CD4-positive, CD25-positive, alpha-beta regulatory T cell (primary cell): Measurements from ENCODE around the gene PDE7B. TPM values are rescaled to one million over a fixed set of nuclear protein-coding genes. Genes with fewer than 3 reads are reported as not detected.
"Not testable (repeated sequence)": the region's sequence is repeated elsewhere in the genome, so short reads cannot be mapped to it uniquely, and the experiment has no call there.

ENCODE experiments used
- ATAC-seq, 2 donors: fragments of 150-1000 bp; cut with Tn5 transposase; one replicate each; pipeline ENCODE4 v1.10.0; 2021; ENCODE audit warnings: low read depth in 2 of 2, moderate number of reproducible peaks in 2 of 2, moderate library complexity in 1 of 2
- DNase-seq, 3 donors: peaks; one replicate each; pipeline versions ENCODE4 v3.0.0 to v3.0.0-alpha.2; 2012 to 2022; ENCODE audit warnings: mixed read lengths in 1 of 3
- H3K27ac ChIP-seq: one replicate; pipeline ENCODE4 v1.7.0; 2013; ENCODE audit warnings: mild to moderate bottlenecking, low read length; ENCODE audit not compliant: insufficient read depth, poor library complexity, severe bottlenecking
- H3K27me3 ChIP-seq: one replicate; pipeline ENCODE4 v1.7.0; 2013; ENCODE audit warnings: low read length; ENCODE audit not compliant: control insufficient read depth, insufficient read depth
- H3K36me3 ChIP-seq: one replicate; pipeline ENCODE4 v1.7.0; 2013; ENCODE audit warnings: mild to moderate bottlenecking, low read length, moderate library complexity; ENCODE audit not compliant: control insufficient read depth, insufficient read depth
- H3K4me1 ChIP-seq: 2 replicates; pipeline ENCODE4 v1.7.0; 2013; ENCODE audit warnings: mild to moderate bottlenecking, low read length; ENCODE audit not compliant: insufficient read depth, control insufficient read depth, poor library complexity, severe bottlenecking
- H3K4me3 ChIP-seq: one replicate; pipeline ENCODE4 v1.7.0; 2013; ENCODE audit warnings: low read depth, mild to moderate bottlenecking, low read length, moderate library complexity
- H3K9me3 ChIP-seq, 2 experiments: 1 replicate in 1 of 2; 2 replicates in 1 of 2; pipeline ENCODE4 v1.7.0; 2013; ENCODE audit warnings: low read length in 2 of 2, mild to moderate bottlenecking in 1 of 2, moderate library complexity in 1 of 2; ENCODE audit not compliant: control insufficient read depth in 2 of 2
- H3K27ac Mint-ChIP-seq, 3 donors: one replicate each; pipeline ENCODE4 v1.8.0; 2020 to 2022; ENCODE audit warnings: mild to moderate bottlenecking in 3 of 3, mixed read lengths in 3 of 3, moderate library complexity in 2 of 3
- H3K27me3 Mint-ChIP-seq: one replicate; pipeline ENCODE4 v1.8.0; 2022; ENCODE audit warnings: mild to moderate bottlenecking, mixed read lengths
- H3K36me3 Mint-ChIP-seq: one replicate; pipeline ENCODE4 v1.8.0; 2020; ENCODE audit warnings: mixed read lengths
- H3K4me1 Mint-ChIP-seq, 4 donors: one replicate each; pipeline ENCODE4 v1.8.0; 2020 to 2022; ENCODE audit warnings: mixed read lengths in 4 of 4, mild to moderate bottlenecking in 1 of 4
- H3K4me3 Mint-ChIP-seq, 4 donors: one replicate each; pipeline ENCODE4 v1.8.0; 2020 to 2022; ENCODE audit warnings: mild to moderate bottlenecking in 4 of 4, mixed read lengths in 4 of 4, moderate library complexity in 3 of 4
- H3K9me3 Mint-ChIP-seq, 7 donors: one replicate each; pipeline ENCODE4 v1.8.0; 2020 to 2022; ENCODE audit warnings: mixed read lengths in 7 of 7, mild to moderate bottlenecking in 3 of 7, moderate library complexity in 2 of 7
- polyA plus RNA-seq, 4 donors: library from polyadenylated mRNA; unstranded; fragments of 300-500 nt; fragmentation: Illumina TruSeq; gene quantifications; one replicate each; pipeline ENCODE4 v1.2.3, GENCODE V29; 2021
- total RNA-seq: library from RNA; stranded (reverse); gene quantifications from one replicate; pipeline ENCODE4 v1.2.3, GENCODE V29; 2022

The PDE7B gene
- total and polyA plus RNA-seq, 5 donors from 2014 or later = 0.03 to 0.25 (median 0.07) TPM; not detected in 1

DNA sequence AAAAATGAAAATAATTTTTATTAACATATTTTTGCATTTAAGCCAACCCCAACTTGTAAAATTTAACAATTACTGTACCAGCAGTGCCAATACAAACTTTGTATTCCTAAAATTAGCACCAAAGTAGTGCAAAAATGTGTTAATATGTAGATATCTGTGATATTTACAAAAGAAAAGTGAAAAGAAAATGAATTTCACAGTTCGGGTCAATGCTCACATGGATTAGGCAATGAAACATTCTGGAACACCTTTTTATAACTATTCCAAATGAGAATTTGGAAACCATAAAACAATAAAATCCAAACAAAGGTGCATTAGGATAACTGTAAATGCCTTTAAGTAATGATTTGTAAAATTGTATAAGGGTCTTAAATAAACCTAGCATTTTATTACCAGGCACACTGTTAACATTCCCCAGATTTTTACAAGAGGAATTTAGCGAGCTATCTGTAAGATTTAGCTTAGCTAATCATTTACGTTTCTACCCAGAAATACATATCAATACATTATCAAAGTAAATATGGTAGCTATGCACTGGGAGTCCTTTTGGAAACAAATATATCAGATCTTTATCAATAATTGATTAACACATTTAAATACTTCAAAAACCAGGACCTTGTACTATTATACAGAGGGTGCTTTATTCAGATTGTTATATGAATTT lies 286.4 kb downstream of the PDE7B start:
- H3K9me3 Mint-ChIP-seq = peaks cover 0 to 9% (median 0%) of the 10 kb centered on the region in 7 donors
- H3K36me3 Mint-ChIP-seq = no peaks in the 10 kb centered on the region
- no peak for ATAC-seq
- H3K36me3 ChIP-seq = no peaks in the 10 kb centered on the region
- no peak overlapping the region for H3K27ac ChIP-seq
- H3K4me1 Mint-ChIP-seq = no peaks in the 10 kb centered on the region
- H3K27me3 Mint-ChIP-seq = no peaks in the 10 kb centered on the region
- DNase-seq = no peak
- no peak overlapping the region for H3K4me3 ChIP-seq
- H3K9me3 ChIP-seq = no peaks in the 10 kb centered on the region
- peaks cover 2% of the 10 kb centered on the region for H3K27me3 ChIP-seq
- no peak overlapping the region for H3K27ac Mint-ChIP-seq
- no peak overlapping the region for H3K4me3 Mint-ChIP-seq
- no peaks in the 10 kb centered on the region for H3K4me1 ChIP-seq

DNA sequence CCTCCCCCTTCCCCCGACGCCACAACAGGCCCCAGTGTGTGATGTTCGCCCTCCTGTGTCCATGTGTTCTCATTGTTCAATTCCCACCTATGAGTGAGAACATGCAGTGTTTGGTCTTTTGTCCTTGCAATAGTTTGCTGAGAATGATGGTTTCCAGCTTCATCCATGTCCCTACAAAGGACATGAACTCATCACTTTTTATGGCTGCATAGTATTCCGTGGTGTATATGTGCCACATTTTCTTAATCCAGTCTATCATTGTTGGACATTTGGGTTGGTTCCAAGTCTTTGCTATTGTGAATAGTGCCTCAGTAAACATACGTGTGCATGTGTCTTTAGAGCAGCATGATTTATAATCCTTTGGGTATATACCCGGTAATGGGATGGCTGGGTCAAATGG lies 287.6 kb downstream of the PDE7B start:
- not testable (repeated sequence) for DNase-seq, H3K4me3 ChIP-seq, H3K27ac Mint-ChIP-seq, H3K9me3 ChIP-seq, H3K27me3 ChIP-seq, H3K4me1 ChIP-seq, H3K36me3 Mint-ChIP-seq, H3K9me3 Mint-ChIP-seq, H3K4me1 Mint-ChIP-seq, H3K36me3 ChIP-seq, H3K27ac ChIP-seq, H3K27me3 Mint-ChIP-seq, H3K4me3 Mint-ChIP-seq, ATAC-seq

DNA sequence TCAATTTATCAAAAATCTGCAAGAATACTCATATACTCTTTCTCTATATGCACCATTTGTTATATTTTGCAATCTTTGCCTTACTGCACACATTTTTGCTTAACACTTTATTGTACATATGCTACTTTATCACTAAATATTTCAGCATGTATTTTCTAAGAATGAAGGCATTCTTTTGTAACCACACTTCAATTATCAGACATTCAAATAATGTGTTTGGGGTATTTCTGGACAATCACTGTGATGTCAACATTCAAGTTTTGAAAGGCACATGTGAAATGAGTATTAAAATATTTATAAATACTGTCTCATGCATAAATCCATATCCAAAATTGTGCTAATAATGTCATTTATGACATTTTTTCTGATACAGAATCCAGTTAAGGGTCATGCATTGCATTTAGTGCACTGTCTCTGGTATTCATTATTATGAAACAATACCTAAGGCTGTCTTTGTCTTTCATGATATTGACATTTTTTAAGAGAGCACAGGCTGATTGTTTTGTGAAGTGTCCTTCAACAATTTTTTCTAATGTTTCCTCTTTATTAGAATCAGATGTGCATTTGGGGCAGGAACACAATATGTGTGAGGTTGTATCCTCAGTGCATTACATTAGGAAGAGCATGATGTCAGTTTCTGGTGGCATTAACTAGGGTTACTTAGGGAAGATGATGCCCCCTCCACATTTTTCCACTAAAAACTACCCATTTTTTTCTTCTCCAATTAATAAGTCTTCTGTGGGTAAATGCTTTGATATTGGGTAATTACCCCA lies 292.9 kb downstream of the PDE7B start:
- Histone ChIP-seq H3K27ac (no peak overlapping the region), H3K36me3 (no peaks in the 10 kb centered on the region), H3K4me1 (no peaks in the 10 kb centered on the region), H3K4me3 (no peak overlapping the region), H3K9me3 (no peaks in the 10 kb centered on the region), H3K27me3 (no peaks in the 10 kb centered on the region)
- DNase-seq (no peak), ATAC-seq (no peak)
- Mint-ChIP-seq H3K4me1 (no peaks in the 10 kb centered on the region), H3K27ac (no peak overlapping the region), H3K36me3 (no peaks in the 10 kb centered on the region), H3K9me3 (peaks cover 0 to 9% (median 0%) of the 10 kb centered on the region in 7 donors), H3K4me3 (no peak overlapping the region), H3K27me3 (peaks cover 4% of the 10 kb centered on the region)

DNA sequence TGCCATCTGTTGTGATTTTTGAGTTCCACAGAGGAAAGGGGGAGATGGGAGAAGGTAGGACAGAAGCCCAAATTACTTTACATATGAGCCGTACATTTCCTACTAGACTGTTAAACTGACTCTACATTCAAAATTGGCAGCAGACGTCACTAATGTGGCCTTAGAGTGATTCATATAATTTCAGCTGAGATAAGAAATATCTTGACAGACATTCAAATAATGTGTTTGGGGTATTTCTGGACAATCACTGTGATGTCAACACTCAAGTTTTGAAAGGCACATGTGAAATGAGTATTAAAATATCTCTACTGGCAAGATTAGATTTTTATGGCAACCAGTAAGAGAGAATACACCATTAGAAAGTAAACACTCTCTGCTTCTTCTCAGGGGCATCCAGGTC lies 294.6 kb downstream of the PDE7B start:
- H3K27ac Mint-ChIP-seq = no peak overlapping the region

DNA sequence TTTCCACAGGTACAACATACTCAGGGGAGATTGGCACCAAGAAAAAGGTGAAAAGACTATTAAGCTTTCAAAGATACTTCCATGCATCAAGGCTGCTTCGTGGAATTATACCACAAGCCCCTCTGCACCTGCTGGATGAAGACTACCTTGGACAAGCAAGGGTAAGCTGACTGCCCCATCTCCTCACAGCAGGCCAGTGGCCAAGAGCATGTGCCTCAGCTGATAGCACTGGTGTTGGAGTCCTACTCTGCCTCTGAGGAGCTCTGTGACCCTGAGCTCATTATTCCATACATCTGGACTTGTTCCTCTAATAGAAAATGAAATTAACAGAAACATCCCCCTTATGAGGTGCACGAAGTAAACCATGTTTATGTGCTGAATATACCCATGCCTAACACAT lies 295.8 kb downstream of the PDE7B start:
- ATAC-seq = no peak

More for the DNA sequence above, 294.6 kb downstream of the PDE7B start:
- no peaks in the 10 kb centered on the region for H3K4me1 ChIP-seq
- no peak overlapping the region for H3K27ac ChIP-seq
- Mint-ChIP-seq H3K4me1 (no peaks in the 10 kb centered on the region), H3K36me3 (no peaks in the 10 kb centered on the region), H3K9me3 (peaks cover 0 to 9% (median 0%) of the 10 kb centered on the region in 7 donors), H3K27me3 (peaks cover 4% of the 10 kb centered on the region), H3K4me3 (no peak overlapping the region)
- H3K36me3 ChIP-seq = no peaks in the 10 kb centered on the region
- DNase-seq (no peak), ATAC-seq (no peak)
- no peak overlapping the region for H3K4me3 ChIP-seq
- H3K9me3 ChIP-seq = no peaks in the 10 kb centered on the region
- H3K27me3 ChIP-seq = no peaks in the 10 kb centered on the region

DNA sequence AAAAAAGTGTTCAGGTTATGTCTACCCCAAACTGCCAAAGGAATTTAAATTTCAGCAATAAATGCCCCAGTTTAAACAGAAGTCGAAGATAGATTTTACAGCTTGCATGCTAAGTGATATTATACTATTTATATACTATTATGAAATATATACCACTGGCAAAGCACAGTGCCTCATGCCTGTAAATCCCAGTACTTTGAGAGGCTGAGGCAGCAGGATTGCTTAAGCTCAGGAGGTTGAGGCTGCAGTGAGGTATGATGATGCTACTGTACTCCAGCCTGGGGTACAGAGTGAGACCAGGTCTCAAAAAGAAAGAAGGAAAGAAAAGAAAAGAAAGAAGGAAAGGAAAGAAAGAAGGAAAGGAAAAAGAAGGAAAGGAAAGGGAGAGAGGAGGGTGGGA lies 296.6 kb downstream of the PDE7B start:
- Histone ChIP-seq H3K27me3 (no peaks in the 10 kb centered on the region), H3K36me3 (no peaks in the 10 kb centered on the region), H3K4me1 (no peaks in the 10 kb centered on the region), H3K9me3 (no peaks in the 10 kb centered on the region), H3K4me3 (no peak overlapping the region), H3K27ac (no peak overlapping the region)
- ATAC-seq (no peak), DNase-seq (no peak)
- H3K9me3 Mint-ChIP-seq = peaks cover 0 to 1% (median 0%) of the 10 kb centered on the region in 7 donors
- no peaks in the 10 kb centered on the region for H3K4me1 Mint-ChIP-seq
- no peak overlapping the region for H3K27ac Mint-ChIP-seq
- H3K36me3 Mint-ChIP-seq = no peaks in the 10 kb centered on the region
- H3K27me3 Mint-ChIP-seq = peaks cover 4% of the 10 kb centered on the region
- no peak overlapping the region for H3K4me3 Mint-ChIP-seq

More for the DNA sequence above, 295.8 kb downstream of the PDE7B start:
- Mint-ChIP-seq H3K36me3 (no peaks in the 10 kb centered on the region), H3K27ac (no peak overlapping the region), H3K4me1 (no peaks in the 10 kb centered on the region), H3K4me3 (no peak overlapping the region), H3K9me3 (peaks cover 0 to 1% (median 0%) of the 10 kb centered on the region in 7 donors), H3K27me3 (peaks cover 4% of the 10 kb centered on the region)
- Histone ChIP-seq H3K27me3 (no peaks in the 10 kb centered on the region), H3K4me3 (no peak overlapping the region), H3K36me3 (no peaks in the 10 kb centered on the region), H3K27ac (no peak overlapping the region), H3K9me3 (no peaks in the 10 kb centered on the region), H3K4me1 (no peaks in the 10 kb centered on the region)
- no peak for DNase-seq

DNA sequence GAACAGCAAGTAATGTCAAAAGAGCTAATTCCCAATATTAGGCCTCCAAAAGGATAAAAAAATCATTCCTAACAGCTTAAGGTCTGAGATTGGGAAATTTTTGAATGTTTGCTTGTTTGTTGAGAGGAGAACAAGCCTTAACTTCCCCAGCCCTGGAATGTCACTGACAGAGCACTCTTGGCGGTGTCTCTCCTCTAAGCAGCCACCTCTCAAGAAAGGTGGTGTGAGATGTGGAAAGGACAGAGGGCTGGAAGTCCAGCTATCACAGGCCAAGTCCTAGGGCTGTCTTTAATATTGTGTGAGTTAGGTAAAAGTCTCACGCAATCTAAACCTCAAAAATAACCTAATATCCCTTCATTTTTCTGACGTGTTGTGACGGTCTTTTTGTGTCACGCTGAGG lies 297.0 kb downstream of the PDE7B start:
- Histone ChIP-seq H3K4me1 (no peaks in the 10 kb centered on the region), H3K27me3 (no peaks in the 10 kb centered on the region), H3K9me3 (no peaks in the 10 kb centered on the region), H3K36me3 (no peaks in the 10 kb centered on the region), H3K4me3 (no peak overlapping the region), H3K27ac (no peak overlapping the region)
- DNase-seq (no peak), ATAC-seq (no peak)
- no peak overlapping the region for H3K27ac Mint-ChIP-seq
- H3K4me3 Mint-ChIP-seq = no peak overlapping the region
- peaks cover 0 to 1% (median 0%) of the 10 kb centered on the region in 7 donors for H3K9me3 Mint-ChIP-seq
- no peaks in the 10 kb centered on the region for H3K36me3 Mint-ChIP-seq
- H3K4me1 Mint-ChIP-seq = no peaks in the 10 kb centered on the region
- peaks cover 4% of the 10 kb centered on the region for H3K27me3 Mint-ChIP-seq

DNA sequence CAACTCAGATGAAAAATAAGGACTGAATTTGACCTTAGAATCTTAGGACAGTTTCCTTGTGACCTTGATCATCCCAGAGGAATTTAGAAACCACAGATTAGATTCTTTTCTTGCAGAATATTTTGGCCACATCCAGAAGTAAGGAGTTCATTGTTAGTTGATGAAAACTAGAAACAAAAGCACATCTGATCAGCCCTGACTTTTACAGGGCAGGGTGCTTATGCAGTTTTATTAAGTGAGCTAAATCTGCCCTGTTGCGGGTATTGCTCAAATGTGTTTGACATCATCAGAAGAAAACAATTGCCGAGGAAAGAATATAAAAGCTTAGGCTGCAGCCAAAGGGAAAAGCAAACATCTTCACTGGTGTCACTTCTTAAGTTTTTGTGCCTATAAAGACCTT lies 297.8 kb downstream of the PDE7B start:
- Histone ChIP-seq H3K27me3 (no peaks in the 10 kb centered on the region), H3K9me3 (no peaks in the 10 kb centered on the region), H3K36me3 (no peaks in the 10 kb centered on the region), H3K4me1 (no peaks in the 10 kb centered on the region), H3K27ac (no peak overlapping the region), H3K4me3 (no peak overlapping the region)
- DNase-seq = no peak
- Mint-ChIP-seq H3K27me3 (peaks cover 4% of the 10 kb centered on the region), H3K36me3 (no peaks in the 10 kb centered on the region), H3K4me1 (no peaks in the 10 kb centered on the region), H3K9me3 (peaks cover 0 to 1% (median 0%) of the 10 kb centered on the region in 7 donors), H3K4me3 (no peak overlapping the region), H3K27ac (no peak overlapping the region)
- no peak for ATAC-seq
